ENCODE data around the gene ALDH7A1.
"Not testable (repeated sequence)": the region's sequence is repeated elsewhere in the genome, so short reads cannot be mapped to it uniquely, and the experiment has no call there.

Gene ALDH7A1

DNA sequence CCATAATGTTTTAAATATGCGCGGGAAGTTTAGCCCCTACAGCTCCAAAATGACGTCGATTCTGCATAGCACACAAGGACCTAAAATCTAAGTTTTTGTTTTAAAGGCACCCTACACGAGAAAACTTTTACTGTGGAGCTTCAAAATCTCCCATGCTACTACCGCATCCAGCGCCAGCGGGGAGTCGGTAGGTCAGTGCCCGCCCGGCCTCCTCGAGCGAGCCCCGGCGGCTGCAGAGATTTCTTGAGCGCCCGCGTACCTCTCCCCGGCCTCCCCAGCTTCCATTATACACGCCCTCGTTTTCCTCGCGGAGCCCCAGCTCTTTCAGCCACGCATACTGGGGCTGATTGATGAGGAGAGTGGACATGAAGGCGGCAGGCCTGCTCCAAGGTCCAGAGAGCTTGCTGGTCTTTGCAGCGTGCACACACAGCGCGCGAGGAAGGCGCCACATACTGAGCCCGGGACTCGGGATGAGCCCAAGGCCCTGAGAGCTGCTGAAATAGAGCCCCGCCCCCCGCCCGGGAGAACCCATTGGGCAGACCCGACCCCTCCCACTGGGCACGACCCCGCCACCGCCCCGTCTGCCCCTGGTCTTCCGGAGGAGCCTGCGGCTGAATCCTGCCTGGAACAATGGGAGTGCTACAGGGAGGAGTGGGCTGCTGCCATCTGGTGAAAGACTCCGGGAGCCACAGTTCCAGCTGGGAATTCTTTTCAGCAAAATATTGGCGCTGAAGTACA, at the start of gene ALDH7A1:
Gene ALDH7A1 (minus strand): TSS at position 472 of the 738 bp plus-strand sequence. CDS start 21 bp downstream, at position 451.
- peak; percentile 13 for DNase-seq

DNA sequence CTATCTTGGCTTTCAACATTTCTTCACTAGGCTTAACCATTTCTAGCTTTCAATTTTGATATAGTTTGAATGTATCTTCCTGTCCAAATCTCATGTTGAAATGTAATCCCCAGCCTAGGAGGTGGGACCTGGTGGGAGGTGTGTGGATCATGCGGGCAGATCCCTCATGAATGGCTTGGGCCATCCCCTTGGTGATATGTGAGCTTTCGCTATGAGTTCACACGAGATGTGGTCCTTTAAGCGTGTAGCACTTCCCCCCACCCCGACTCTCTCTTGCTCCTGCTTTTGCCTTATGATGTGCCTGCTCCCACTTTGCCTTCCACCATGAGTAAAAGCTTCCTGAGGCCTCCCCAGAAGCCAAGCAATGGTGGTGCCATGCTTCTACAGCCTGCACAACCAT, 46.4 kb upstream of the ALDH7A1 start:
- DNase-seq = no peak

DNA sequence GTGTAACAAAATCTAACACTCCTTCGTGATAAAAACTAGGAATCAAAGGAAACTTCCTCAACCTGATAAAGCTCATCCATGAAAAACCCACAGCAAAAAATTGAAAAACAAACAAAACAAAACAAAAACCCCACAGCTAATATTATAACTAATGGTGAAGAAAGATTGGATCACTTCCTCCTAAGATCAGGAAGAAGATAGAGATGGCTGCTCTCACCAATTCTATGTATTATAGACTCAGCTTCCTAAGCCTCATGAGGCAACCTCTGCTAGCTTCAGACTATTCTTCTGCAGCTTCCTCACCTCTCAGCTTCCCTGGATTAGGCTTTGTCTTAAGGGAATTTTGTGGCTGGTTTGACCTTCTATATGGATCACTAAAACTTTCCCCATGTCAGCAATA, 45.8 kb upstream of the ALDH7A1 start:
- DNase-seq = no peak

DNA sequence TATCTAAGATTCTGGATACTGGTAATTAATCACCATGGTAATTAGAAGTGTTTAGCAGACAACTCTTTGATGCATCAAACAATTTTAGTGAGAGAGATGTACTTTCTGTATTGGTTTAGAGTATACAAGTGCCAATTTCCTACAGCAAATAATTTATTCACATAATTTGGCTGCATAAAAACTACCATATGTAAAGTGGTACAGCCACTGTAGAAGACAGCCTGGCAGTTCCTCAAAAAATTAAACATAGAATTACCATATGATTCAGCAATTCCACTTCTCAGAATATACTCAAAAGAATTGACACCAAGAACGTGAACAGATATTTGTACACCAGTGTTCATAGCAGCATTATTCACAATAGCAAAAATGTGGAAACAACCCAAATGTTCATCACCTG, 41.9 kb upstream of the ALDH7A1 start:
- no peak for DNase-seq

DNA sequence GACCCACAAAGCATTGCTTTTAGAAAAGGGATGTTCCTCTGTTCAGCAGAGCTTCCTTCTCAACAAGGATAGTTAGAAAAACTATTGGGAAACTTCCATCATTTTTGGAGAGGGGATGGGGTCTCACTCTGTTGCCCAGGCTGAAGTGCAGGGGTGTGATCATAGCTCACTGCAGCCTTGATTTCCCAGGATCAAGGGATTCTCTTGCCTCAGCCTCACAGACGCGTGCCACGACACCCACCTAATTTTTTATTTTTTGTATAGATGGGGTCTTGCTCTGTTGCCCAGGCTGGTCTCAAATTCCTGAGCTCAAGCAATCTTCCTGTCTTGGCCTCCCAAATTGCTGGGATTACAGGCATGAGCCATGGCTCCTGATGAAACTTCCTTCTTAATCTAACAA, 40.6 kb upstream of the ALDH7A1 start:
- DNase-seq = no peak

DNA sequence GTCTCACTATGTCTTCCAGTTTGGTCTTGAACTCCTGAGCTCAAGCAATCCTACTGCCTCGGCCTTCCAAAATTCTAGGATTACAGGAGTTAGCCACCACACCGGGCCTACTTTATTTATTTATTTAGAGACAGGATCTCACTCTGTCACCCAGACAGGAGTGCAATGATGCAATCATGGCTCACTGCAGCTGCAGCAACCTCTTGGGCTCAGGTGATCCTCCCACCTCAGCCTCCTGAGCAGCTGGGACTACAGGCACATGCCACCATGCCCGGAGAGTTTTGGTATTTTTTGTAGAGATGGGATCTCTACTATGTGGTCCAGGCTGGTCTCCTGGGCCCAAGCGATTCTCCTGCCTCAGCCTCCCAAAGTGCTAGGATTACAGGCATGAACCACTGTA, 38.5 kb upstream of the ALDH7A1 start:
- DNase-seq = no peak

DNA sequence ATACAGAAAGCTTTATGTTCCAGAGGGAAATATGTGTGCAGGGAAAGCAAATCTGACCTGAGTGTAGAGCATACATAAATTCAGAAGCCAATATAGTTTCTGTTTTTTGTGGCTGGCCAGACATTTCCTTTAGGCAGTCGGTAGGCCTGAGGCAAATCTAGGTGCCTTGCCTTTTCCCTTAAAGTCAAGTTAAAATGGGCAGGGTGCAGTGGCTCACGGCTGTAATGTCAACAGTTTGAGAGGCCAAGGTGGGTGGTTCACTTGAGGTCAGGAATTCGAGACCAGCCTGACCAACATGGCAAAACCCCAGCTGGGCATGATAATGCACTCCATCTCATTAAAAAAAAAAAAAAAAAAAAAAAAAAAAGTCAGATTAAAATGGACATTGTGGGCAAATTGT, 36.9 kb upstream of the ALDH7A1 start:
- no peak for DNase-seq

DNA sequence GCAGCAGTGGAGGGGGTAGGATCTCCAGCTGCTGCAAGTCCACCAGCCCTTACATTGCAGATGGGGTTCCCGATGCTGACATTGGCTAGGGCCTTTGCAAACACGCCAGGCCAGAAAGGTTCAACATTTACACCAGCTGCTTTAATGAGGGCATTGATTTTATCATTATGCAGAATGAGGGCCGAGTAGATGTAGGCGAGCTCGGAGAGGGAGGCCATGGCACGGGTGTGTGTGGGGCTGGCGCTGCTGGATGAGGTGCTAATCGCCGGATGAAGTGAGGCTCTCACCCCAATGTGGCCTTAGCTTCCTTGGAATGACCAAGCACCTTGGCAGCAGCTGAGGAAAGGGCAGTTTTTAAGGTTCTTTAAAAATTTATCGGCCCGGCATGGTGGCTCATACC, 33.1 kb upstream of the ALDH7A1 start:
- no peak for DNase-seq

DNA sequence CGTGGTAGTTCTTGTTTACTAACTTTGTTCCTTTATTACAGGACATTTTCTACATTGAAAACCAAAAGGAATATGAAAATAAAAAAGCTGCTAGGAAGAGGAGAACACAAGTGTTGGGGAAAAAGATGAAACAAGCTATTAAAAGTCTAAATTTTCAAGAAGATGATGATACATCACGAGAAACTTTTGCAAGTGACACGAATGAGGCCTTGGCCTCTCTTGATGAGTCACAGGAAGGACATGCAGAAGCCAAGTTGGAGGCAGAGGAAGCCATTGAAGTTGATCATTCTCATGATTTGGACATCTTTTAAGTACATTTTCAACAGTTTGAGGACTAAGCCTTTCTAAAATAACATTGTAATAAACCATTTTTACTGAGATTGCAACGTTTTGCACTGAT, 29.5 kb upstream of the ALDH7A1 start:
- DNase-seq = no peak

DNA sequence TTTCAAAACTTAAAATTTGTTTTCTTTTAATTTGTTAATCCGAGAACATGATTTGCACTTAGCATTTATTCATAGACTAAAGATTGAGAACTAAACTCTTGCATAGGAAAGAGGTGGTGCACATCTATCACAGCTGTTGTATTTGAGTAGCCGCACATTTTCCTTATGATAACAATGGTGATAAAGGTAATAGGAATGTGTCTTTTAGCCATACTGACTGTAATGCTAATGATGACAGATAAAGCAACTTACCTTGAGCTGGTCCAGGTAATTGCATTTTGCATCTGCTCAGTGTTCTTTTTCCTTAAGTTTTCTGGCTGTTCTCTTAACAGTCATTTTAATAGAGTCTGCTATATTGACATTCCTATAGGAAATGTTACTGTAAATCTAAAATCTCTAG, 24.8 kb upstream of the ALDH7A1 start:
- no peak for DNase-seq

DNA sequence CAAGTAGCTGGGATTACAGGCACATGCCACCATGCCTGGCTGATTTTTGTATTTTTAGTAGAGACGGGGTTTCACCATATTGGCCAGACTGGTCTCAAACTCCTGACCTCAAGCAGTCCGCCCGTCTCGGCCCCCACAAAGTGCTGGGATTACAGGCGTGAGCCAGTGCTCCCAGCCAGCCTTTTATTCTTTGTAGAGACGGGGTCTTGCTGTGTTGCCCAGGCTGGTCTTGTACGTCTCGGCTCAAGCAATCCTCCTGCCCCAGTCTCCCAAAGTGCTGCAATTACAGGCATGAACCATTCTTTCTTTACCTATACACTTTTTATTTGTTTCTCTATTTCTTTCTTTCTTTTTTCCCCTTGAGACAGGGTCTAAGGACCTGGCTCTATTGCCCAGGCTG, 22.6 kb upstream of the ALDH7A1 start:
- not testable (repeated sequence) for DNase-seq

DNA sequence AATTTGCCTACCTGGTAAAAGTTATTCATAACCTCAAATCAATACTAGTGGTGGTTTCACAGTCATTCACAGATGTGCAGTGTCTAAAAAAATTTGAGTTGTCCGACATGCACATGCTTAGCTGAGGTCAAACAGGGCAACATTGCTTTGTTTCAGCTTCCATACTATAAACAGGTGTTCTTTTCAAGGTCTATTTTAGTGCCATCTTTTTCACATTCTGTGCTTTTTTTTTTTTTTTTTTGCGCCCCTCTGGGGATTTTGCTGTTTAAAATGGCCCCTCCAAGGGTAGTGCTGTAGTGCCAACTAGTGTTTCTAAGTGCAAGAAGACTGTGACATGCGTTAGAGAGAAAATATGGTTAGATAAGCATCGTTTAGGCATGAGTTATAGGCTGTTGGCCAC, 20.3 kb upstream of the ALDH7A1 start:
- DNase-seq = no peak

DNA sequence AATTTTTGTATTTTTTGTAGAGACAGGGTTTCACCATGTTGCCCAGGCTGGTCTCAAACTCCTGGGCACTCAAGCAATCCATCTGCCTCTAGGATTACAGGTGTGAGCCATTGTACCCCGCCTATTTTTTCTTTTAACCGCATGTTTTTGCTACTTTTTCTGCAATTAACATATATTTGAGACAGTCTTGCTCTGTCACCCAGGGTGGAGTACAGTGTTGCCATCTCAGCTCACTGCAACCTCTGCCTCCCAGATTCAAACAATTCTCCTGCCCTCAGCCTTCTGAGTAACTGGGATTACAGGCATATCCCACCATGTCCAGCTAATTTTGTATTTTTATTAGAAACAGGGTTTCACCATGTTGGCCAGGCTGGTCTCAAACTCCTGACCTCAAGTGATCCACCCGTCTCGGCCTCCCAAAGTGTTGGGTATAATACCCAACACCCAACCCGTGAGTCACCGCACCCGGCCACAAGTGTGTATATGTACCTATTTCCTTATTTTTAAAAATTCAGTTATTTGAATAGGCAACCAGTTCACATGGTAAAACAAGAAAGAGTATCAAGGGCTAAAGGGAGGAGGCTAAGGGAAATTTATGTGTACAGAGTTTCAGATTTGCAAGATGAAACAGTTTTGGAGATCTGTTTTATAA, 19.0 kb upstream of the ALDH7A1 start:
- DNase-seq = no peak

DNA sequence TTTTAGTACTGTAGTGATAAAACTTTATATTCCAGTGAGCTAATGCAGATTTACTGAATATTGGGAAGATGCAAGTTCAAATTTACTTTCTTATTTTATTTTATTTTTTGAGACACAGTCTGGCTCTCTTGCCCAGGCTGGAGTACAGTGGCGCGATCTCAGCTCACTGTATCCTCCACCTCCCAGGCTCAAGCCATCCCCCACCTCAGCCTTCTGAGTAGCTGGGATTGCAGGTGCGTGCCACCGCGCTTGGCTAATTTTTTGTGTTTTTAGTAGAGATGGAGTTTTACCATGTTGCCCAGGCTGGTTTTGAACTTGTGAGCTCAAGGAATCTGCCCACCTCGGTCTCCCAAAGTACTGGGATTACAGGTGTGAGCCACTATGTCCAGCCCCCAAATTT, 15.6 kb upstream of the ALDH7A1 start:
- no peak for DNase-seq

DNA sequence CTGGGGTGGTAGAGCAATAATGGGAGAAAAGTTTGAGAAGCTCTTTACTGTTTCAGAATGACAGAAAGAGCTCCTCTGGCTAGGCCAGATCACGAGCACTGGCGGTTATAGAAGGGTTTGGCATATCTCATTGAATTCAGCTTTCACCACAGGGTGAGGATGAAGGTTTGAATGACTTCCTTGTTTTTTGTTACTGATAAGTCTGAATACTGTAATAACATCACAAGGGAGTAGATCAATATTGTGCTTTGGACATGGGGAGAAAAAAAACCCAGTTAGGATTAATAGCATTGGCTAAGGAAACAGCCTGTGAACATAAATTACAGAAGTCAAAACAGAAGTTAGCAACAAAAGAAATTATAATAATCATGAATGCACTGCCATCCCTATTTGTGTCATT, 15.1 kb upstream of the ALDH7A1 start:
- no peak for DNase-seq

DNA sequence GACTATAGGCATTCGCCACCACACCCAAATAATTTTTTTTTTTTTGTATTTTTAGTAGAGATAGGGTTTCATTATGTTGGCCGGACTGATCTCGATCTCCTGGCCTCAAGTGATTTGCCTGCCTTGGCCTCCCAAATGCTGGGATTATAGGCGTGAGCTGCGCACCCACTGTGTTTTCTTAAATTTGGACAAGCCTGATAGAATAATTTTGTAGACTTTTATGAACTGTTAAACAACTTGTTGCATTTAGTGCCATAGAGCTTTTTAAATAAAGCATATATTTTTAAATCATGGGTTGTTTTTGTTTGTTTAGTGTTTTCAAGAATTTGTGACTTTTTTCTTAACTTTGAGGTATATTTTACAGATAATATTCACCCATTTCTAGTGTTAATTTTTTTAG, 10.5 kb upstream of the ALDH7A1 start:
- no peak for DNase-seq

DNA sequence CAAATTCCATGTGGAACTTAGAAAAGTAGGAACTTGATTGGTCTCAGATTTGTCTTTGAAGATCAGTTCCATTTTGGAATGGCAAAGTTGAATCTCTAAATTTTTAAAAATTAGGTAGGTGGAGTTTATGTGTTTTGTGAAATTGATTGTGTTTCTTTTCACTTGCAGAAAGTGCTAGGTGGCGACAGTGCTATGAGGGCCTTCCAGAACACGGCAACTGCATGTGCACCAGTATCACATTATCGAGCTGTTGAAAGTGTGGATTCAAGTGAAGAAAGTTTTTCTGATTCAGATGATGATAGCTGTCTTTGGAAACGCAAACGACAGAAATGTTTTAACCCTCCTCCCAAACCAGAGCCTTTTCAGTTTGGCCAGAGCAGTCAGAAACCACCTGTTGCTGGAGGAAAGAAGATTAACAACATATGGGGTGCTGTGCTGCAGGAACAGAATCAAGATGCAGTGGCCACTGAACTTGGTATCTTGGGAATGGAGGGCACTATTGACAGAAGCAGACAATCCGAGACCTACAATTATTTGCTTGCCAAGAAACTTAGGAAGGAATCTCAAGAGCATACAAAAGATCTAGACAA, 8.5 kb upstream of the ALDH7A1 start:
- no peak for DNase-seq

DNA sequence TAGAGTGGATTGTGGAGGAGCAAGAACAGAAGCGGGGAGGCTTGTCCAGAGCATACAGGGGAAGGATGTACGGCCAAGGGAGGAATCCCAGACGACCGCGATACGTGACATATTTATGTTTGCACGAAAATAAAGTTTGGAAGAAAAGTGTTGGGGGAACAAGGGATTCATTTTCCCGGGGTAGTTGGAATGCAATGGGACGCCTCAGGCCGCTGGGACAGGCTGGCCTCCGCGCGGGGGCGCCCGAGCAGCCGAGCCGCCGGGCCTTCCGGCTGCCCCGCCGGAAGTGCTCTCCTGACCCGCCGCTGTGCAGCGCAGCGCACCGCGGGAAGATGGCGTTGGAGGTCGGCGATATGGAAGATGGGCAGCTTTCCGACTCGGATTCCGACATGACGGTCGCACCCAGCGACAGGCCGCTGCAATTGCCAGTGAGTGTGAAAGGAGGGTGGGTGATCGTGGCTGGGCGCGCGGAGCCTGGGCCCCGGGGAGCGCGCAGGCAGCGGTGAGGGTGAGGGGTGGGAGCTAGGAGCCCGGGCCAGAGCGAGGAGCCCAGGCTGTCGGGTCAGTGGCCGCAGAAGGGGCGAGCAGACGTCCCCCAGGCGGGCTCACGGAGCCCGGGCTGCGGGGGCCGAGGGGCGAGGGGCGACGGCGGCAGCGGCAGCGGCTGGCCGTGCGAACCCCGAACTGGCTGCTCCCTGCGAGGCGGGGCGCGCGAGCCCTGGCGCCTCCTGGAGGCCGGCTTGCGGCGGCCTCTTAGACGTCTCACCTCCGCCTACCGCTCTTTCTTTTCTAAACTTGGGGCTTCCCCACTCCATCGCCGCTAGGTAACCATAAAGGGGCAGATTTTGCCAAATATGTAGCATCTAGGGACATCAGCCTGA, 5.9 kb upstream of the ALDH7A1 start, which contains the start of gene PHAX:
Gene PHAX (plus strand): TSS at position 317 of the 881 bp plus-strand sequence. CDS start 16 bp downstream, at position 333.
- DNase-seq = peak; percentile 76

DNA sequence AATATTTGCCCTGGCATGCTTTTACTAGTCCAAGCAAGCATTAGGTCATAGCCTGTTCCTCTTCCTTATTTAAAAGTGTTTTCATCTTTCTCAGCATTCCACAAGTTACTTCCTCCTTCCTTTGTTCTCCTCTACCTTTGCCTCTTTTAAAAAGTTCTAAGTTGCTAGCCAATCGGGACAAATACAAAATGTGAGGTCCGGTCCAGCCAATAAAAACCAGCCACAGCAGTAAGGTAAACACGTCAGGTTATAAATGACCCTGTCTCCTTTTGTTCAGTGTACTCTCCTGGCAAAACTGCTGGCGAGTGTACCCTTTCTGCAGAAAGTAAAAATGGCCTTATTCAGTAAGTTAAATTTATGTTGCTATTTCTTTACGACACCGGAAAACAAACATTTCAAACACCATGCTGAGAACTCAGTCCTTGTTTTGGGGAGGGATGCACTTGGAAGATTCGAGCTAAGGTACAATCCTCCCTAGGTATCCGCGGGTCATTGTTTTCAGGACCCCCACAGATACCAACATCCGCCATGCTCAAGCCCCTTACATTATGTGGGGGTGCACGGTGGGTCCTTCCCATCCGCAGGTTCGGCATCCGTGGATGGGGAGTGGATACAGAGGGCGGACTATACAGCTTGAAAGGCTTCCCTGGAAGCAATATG, 5.1 kb upstream of the ALDH7A1 start:
- DNase-seq = not testable (repeated sequence)

DNA sequence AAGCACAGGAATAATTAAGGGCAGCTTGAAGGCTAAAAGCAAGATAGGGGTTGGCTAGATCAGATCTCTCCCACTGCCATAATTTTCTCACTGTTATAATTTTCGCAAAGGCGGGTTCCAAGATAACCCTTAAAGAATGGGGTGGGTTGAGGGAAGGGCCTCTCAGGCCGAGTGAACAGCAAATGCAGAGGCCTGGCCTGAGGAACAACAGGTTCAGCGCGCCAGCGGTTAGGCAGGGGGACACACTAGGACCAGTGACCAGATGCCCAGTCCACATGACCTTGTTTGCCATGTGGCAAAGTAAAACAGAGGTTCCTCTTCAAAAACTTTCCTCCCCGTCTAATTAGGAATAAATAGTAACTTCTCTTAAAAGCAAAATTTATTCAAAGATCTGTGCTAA, 4.5 kb upstream of the ALDH7A1 start:
- no peak for DNase-seq

DNA sequence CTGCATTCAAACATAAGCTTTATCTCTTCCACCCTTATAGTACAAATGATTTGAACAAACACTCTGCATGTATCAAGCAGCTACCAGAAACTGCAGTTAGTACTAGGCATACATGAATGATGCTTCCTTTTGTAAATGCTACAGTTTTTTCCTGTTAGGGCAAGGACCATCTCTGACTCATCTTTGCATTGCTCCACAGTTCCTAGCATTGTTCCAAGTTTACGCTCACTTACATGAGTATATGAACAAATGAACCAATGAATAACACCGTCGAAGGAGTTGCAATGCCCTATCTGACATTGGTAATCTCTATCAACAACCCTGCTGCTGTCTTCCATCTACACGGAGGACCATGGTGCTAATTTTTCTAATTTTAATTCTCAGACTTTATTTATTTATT, 2.1 kb upstream of the ALDH7A1 start:
- DNase-seq = no peak

DNA sequence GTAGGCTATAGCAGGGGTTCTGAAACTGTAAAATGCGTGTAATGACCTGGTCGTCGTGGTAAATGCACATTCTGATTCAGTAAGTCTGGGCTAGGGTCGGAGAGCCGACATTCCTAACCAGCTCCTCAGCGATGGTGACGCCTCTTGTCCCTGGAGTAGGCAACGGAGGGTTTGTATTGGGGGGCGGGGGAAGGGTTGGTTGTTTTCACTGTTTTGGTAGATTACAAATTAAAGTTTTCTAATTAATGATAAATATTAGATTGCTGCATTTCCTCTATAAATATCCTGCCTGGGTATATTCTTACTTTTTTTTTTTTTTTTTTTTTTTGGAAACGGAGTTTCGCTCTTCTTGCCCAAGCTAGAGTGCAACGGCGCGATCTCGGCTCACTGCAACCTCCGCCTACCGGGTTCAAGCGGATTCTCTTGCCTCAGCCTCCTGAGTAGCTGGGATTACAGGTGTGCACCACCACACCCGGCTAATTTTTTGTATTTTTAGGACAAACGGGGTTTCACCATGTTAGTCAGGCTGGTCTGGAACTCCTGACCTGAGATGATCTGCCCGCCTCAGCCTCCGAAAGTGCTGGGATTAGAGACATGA, 566 bp upstream of the ALDH7A1 start:
- DNase-seq = no peak
